ENCODE measurements around the gene KRTAP10-2. TPM values are rescaled to one million over a fixed set of nuclear protein-coding genes. Genes with fewer than 3 reads are reported as not detected.

The KRTAP10-2 gene
- total and polyA plus RNA-seq, 11 donors = not detected

GRCh38 chr21:44567481-44568171 lies 16.3 kb upstream of the KRTAP10-2 start:
- H3K27ac ChIP-seq = no peak overlapping the region

DNA sequence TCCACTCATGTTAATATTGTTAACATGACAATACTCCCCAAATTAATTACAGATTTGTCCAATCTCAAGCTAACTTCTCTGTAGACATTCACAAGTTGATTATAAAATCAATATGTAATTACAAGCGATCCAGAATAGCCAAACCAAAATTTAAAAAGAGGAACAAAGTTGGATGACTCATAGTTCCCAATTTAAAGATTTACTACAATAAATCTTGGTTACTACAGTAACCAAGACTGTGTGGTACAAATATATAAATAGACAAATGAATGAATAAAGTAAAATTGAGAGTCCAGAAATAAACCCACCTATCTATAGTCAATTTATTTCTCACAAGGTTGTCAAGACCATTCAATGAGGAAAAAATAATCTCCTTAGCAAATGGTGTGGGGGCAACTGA lies 15.1 kb upstream of the KRTAP10-2 start:
- Histone ChIP-seq H3K4me1 (peaks cover 0 to 23% (median 0%) of the 10 kb centered on the region in 12 donors), H3K4me3 (no peak overlapping the region), H3K9me3 (peaks cover 0 to 24% (median 5%) of the 10 kb centered on the region in 12 donors), H3K27ac (no peak overlapping the region), H3K27me3 (peaks cover 0 to 6% (median 0%) of the 10 kb centered on the region in 9 donors), H3K36me3 (no peaks in the 10 kb centered on the region)
- intact Hi-C loops (cut with DNase I) = no loop called here
- no peak for TF ChIP-seq POLR2A (IDR thresholded peaks at IDR 0.05)
- TF ChIP-seq, protein P1, sequence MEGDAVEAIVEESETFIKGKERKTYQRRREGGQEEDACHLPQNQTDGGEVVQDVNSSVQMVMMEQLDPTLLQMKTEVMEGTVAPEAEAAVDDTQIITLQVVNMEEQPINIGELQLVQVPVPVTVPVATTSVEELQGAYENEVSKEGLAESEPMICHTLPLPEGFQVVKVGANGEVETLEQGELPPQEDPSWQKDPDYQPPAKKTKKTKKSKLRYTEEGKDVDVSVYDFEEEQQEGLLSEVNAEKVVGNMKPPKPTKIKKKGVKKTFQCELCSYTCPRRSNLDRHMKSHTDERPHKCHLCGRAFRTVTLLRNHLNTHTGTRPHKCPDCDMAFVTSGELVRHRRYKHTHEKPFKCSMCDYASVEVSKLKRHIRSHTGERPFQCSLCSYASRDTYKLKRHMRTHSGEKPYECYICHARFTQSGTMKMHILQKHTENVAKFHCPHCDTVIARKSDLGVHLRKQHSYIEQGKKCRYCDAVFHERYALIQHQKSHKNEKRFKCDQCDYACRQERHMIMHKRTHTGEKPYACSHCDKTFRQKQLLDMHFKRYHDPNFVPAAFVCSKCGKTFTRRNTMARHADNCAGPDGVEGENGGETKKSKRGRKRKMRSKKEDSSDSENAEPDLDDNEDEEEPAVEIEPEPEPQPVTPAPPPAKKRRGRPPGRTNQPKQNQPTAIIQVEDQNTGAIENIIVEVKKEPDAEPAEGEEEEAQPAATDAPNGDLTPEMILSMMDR (IDR thresholded peaks at IDR 0.05) = no peak
- WGBS, 4 donors = 73 to 88% (median 76%) methylated on average over 1 of the region's 1 CpG
- no peak for ATAC-seq
- no peak for DNase-seq

More at GRCh38 chr21:44567481-44568171, 16.3 kb upstream of the KRTAP10-2 start:
- 90 to 92% (median 91%) methylated on average over 17 to 18 of the region's 18 CpGs for WGBS, 4 donors
- intact Hi-C loops (cut with DNase I) = no loop called here
- Histone ChIP-seq H3K9me3 (peaks cover 0 to 21% (median 6%) of the 10 kb centered on the region in 12 donors), H3K4me1 (peaks cover 0 to 23% (median 0%) of the 10 kb centered on the region in 12 donors), H3K4me3 (no peak overlapping the region), H3K36me3 (no peaks in the 10 kb centered on the region), H3K27me3 (peaks cover 0 to 10% (median 0%) of the 10 kb centered on the region in 9 donors)
- ATAC-seq (peak in 1 of 4 donors; percentile 21), DNase-seq (no peak)
- TF ChIP-seq POLR2A (IDR thresholded peaks at IDR 0.05) = no peak

- Histone ChIP-seq H3K4me1 (peaks cover 0 to 23% (median 0%) of the 10 kb centered on the region in 12 donors), H3K4me3 (no peak overlapping the region), H3K9me3 (peaks cover 0 to 22% (median 5%) of the 10 kb centered on the region in 12 donors), H3K27me3 (peaks cover 0 to 6% (median 0%) of the 10 kb centered on the region in 9 donors), H3K36me3 (no peaks in the 10 kb centered on the region), H3K27ac (peak overlapping the region in 1 of 12 donors; percentile 43)
- WGBS, 4 donors = 0 to 89% (median 41%) methylated on average over 1 of the region's 1 CpG
- DNase-seq (no peak), ATAC-seq (no peak)
- TF ChIP-seq, protein P1 (IDR thresholded peaks at IDR 0.05) = no peak
- TF ChIP-seq POLR2A (IDR thresholded peaks at IDR 0.05) = no peak
- intact Hi-C loops (cut with DNase I) = no loop called here
Measured at GRCh38 chr21:44564886-44565598, 13.7 kb upstream of the KRTAP10-2 start.

DNA sequence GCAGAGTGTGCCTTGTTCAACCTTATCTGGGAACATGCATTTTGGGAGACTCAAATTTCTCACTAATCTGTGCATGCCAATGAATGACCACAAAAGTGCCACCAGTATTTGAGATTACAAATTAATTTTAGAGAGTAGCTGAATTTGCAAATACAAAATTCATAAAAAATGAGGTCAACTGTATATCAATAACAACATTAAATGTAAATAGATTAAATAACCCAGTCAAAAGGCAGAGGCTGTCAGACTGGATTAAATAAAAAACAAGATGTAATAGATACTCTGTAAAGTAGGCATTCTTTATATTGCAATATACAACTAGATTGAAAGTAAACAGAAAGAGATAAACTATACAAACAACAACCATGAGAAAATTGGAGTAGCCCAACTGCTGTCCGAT lies 12.8 kb upstream of the KRTAP10-2 start:
- WGBS, 4 donors = 94 to 97% (median 96%) methylated on average over 1 of the region's 1 CpG

More for the DNA sequence above, 12.8 kb upstream of the KRTAP10-2 start:
- intact Hi-C loops (cut with DNase I) = no loop called here
- TF ChIP-seq, protein P1 (IDR thresholded peaks at IDR 0.05) = no peak
- TF ChIP-seq POLR2A (IDR thresholded peaks at IDR 0.05) = no peak
- no peak for ATAC-seq
- no peak for DNase-seq
- no peak overlapping the region for H3K27ac ChIP-seq
- peaks cover 0 to 27% (median 5%) of the 10 kb centered on the region in 12 donors for H3K9me3 ChIP-seq
- no peak overlapping the region for H3K4me3 ChIP-seq
- peaks cover 0 to 13% (median 0%) of the 10 kb centered on the region in 9 donors for H3K27me3 ChIP-seq
- peaks cover 0 to 23% (median 0%) of the 10 kb centered on the region in 12 donors for H3K4me1 ChIP-seq
- no peaks in the 10 kb centered on the region for H3K36me3 ChIP-seq

Data from heart left ventricle (tissue), 16 donors.